K562 (cell line): ENCODE results near the gene COQ8B. TPM values are rescaled to one million over a fixed set of nuclear protein-coding genes. Genes with fewer than 3 reads are reported as not detected.

ENCODE experiments used
- MEF2D ChIP-seq: conservative IDR thresholded peaks from 2 replicates; pipeline ENCODE4 v1.6.1; 2016; ENCODE audit warnings: low read depth, missing genetic modification characterization, missing compliant biosample characterization
- NEUROD1 ChIP-seq: fragments of 150-350 bp; IDR thresholded peaks from 2 replicates; pipeline ENCODE4 v1.6.1; 2014; ENCODE audit warnings: borderline replicate concordance, low read length, low read depth; ENCODE audit not compliant: partially characterized antibody
- ZNF766 ChIP-seq: fragments of 200-800 bp; sonication (Bioruptor generic); conservative IDR thresholded peaks from 2 replicates; pipeline ENCODE4 v1.6.1; 2016; ENCODE audit warnings: missing genetic modification characterization, missing compliant biosample characterization
- polyA plus RNA-seq, 8 experiments: library from polyadenylated mRNA; depleted of rRNA in 4 of 8; stranded (reverse) in 5 of 8; unstranded in 3 of 8; fragments of >200 nt; fragmentation: Nextera tagmentation in 2 of 8; fragmentation: Illumina TruSeq in 1 of 8; extraction: Ambion mirVana in 2 of 8; extraction: Trizol in 1 of 8; gene quantifications; 2 replicates each; pipeline versions ENCODE4 v1.2.1 to v1.2.3, GENCODE V29; 2011 to 2014; ENCODE audit warnings: inconsistent platforms in 1 of 8, missing spikeins in 1 of 8
- total RNA-seq, 7 experiments: library from RNA; depleted of rRNA in 6 of 7; stranded (reverse); fragments of >200 nt in 6 of 7; fragmentation: Illumina TruSeq in 2 of 7; extraction: Trizol in 2 of 7; gene quantifications; 2 replicates each; pipeline versions ENCODE4 v1.2.1 to v1.2.3, GENCODE V29; 2011 to 2021; ENCODE audit warnings: low replicate concordance in 1 of 7
- TF ChIP-seq, protein P1 (sequence below), 2 experiments: fragments of 450-650 bp in 1 of 2; sonication (generic) in 1 of 2; formaldehyde crosslinking in 1 of 2; IDR thresholded peaks; 2 replicates each; pipeline versions ENCODE4 v1.7.1 to v1.9.0; 2016 to 2022; ENCODE audit warnings: inconsistent platforms in 1 of 2, mild to moderate bottlenecking in 1 of 2, missing genetic modification reagents in 1 of 2
- TF ChIP-seq, protein P2 (sequence below): fragments of 450-650 bp; IDR thresholded peaks from 2 replicates; pipeline ENCODE4 v1.6.1; 2016; ENCODE audit warnings: mild to moderate bottlenecking, moderate library complexity

The COQ8B gene
- total and polyA plus RNA-seq, 9 of the 15 experiments (the other 6 are each of a cell fraction or from before 2014, with no cell fraction given): 0.41 to 32.3 (median 12.9) TPM

DNA sequence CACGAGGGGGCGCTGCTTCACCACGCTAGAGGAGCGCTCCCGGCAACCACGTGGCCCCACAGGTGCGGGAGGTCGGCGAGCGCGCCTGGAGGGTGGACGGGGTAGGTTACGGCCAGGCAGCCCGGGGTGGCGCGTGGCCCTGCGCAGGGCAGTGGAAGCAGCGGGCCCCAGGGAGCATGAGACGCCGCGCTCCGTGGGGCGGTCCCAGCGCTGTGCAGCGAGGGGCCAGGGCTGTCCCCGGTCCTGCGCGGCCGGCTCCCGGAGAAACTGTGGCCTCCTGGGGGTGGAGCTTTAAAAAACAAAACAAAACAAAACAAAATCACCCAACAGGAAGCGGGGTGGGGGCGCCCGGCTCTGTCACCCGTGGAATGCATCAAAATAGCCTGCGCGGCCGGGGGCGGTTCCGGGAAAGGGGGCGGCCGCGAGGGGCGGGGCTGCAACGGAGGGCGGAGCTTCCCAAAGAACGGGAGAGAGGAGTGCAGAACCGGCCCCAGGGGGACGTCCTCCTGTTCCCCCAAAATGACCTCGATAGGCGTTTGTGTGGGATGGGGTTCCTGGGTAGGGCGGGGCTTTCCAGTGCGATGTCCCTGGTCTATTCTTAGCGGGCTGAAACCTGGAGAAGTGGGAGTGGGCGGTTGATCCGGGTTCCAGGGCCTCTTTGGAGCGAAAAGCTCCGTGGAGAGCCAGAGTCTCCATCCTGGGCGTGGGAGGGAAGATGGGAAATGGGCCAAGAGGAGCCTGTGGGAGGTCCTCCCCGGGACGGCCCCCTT, 53.6 kb downstream of the COQ8B start (continued):
- TF ChIP-seq, protein P1, sequence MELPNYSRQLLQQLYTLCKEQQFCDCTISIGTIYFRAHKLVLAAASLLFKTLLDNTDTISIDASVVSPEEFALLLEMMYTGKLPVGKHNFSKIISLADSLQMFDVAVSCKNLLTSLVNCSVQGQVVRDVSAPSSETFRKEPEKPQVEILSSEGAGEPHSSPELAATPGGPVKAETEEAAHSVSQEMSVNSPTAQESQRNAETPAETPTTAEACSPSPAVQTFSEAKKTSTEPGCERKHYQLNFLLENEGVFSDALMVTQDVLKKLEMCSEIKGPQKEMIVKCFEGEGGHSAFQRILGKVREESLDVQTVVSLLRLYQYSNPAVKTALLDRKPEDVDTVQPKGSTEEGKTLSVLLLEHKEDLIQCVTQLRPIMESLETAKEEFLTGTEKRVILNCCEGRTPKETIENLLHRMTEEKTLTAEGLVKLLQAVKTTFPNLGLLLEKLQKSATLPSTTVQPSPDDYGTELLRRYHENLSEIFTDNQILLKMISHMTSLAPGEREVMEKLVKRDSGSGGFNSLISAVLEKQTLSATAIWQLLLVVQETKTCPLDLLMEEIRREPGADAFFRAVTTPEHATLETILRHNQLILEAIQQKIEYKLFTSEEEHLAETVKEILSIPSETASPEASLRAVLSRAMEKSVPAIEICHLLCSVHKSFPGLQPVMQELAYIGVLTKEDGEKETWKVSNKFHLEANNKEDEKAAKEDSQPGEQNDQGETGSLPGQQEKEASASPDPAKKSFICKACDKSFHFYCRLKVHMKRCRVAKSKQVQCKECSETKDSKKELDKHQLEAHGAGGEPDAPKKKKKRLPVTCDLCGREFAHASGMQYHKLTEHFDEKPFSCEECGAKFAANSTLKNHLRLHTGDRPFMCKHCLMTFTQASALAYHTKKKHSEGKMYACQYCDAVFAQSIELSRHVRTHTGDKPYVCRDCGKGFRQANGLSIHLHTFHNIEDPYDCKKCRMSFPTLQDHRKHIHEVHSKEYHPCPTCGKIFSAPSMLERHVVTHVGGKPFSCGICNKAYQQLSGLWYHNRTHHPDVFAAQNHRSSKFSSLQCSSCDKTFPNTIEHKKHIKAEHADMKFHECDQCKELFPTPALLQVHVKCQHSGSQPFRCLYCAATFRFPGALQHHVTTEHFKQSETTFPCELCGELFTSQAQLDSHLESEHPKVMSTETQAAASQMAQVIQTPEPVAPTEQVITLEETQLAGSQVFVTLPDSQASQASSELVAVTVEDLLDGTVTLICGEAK (IDR thresholded peaks at IDR 0.05): peak; percentile 31; the same call in 1 of the 2 replicates
- TF ChIP-seq, protein P1 (CRISPR knock-in tag; IDR thresholded peaks at IDR 0.05): no peak
- TF ChIP-seq, protein P2, sequence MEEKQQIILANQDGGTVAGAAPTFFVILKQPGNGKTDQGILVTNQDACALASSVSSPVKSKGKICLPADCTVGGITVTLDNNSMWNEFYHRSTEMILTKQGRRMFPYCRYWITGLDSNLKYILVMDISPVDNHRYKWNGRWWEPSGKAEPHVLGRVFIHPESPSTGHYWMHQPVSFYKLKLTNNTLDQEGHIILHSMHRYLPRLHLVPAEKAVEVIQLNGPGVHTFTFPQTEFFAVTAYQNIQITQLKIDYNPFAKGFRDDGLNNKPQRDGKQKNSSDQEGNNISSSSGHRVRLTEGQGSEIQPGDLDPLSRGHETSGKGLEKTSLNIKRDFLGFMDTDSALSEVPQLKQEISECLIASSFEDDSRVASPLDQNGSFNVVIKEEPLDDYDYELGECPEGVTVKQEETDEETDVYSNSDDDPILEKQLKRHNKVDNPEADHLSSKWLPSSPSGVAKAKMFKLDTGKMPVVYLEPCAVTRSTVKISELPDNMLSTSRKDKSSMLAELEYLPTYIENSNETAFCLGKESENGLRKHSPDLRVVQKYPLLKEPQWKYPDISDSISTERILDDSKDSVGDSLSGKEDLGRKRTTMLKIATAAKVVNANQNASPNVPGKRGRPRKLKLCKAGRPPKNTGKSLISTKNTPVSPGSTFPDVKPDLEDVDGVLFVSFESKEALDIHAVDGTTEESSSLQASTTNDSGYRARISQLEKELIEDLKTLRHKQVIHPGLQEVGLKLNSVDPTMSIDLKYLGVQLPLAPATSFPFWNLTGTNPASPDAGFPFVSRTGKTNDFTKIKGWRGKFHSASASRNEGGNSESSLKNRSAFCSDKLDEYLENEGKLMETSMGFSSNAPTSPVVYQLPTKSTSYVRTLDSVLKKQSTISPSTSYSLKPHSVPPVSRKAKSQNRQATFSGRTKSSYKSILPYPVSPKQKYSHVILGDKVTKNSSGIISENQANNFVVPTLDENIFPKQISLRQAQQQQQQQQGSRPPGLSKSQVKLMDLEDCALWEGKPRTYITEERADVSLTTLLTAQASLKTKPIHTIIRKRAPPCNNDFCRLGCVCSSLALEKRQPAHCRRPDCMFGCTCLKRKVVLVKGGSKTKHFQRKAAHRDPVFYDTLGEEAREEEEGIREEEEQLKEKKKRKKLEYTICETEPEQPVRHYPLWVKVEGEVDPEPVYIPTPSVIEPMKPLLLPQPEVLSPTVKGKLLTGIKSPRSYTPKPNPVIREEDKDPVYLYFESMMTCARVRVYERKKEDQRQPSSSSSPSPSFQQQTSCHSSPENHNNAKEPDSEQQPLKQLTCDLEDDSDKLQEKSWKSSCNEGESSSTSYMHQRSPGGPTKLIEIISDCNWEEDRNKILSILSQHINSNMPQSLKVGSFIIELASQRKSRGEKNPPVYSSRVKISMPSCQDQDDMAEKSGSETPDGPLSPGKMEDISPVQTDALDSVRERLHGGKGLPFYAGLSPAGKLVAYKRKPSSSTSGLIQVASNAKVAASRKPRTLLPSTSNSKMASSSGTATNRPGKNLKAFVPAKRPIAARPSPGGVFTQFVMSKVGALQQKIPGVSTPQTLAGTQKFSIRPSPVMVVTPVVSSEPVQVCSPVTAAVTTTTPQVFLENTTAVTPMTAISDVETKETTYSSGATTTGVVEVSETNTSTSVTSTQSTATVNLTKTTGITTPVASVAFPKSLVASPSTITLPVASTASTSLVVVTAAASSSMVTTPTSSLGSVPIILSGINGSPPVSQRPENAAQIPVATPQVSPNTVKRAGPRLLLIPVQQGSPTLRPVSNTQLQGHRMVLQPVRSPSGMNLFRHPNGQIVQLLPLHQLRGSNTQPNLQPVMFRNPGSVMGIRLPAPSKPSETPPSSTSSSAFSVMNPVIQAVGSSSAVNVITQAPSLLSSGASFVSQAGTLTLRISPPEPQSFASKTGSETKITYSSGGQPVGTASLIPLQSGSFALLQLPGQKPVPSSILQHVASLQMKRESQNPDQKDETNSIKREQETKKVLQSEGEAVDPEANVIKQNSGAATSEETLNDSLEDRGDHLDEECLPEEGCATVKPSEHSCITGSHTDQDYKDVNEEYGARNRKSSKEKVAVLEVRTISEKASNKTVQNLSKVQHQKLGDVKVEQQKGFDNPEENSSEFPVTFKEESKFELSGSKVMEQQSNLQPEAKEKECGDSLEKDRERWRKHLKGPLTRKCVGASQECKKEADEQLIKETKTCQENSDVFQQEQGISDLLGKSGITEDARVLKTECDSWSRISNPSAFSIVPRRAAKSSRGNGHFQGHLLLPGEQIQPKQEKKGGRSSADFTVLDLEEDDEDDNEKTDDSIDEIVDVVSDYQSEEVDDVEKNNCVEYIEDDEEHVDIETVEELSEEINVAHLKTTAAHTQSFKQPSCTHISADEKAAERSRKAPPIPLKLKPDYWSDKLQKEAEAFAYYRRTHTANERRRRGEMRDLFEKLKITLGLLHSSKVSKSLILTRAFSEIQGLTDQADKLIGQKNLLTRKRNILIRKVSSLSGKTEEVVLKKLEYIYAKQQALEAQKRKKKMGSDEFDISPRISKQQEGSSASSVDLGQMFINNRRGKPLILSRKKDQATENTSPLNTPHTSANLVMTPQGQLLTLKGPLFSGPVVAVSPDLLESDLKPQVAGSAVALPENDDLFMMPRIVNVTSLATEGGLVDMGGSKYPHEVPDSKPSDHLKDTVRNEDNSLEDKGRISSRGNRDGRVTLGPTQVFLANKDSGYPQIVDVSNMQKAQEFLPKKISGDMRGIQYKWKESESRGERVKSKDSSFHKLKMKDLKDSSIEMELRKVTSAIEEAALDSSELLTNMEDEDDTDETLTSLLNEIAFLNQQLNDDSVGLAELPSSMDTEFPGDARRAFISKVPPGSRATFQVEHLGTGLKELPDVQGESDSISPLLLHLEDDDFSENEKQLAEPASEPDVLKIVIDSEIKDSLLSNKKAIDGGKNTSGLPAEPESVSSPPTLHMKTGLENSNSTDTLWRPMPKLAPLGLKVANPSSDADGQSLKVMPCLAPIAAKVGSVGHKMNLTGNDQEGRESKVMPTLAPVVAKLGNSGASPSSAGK: peak; percentile 90
- no peak for TF ChIP-seq MEF2D (tag)
- TF ChIP-seq NEUROD1: peak; percentile 8
- TF ChIP-seq ZNF766: no peak
